BE2C (cell line): ENCODE measurements around the gene TBXT.

Experiments used
- DNase-seq: peaks from one replicate; pipeline ENCODE4 v3.0.0-alpha.2; 2020
- H3K27me3 ChIP-seq: fragments of 250-450 bp; sonication (Bioruptor Pico); 2 replicates; pipeline ENCODE4 v1.5.1; 2020; ENCODE audit warnings: mild to moderate bottlenecking
- H3K36me3 ChIP-seq: fragments of 250-450 bp; sonication (Bioruptor Pico); 2 replicates; pipeline ENCODE4 v1.5.1; 2020; ENCODE audit warnings: mild to moderate bottlenecking
- H3K4me1 ChIP-seq: fragments of 250-450 bp; sonication (Bioruptor Pico); 2 replicates; pipeline ENCODE4 v1.5.1; 2020
- H3K4me3 ChIP-seq: 2 replicates; pipeline ENCODE4 v1.5.1; 2011; ENCODE audit warnings: low read depth, low read length
- H3K9me3 ChIP-seq: fragments of 250-450 bp; sonication (Bioruptor Pico); 2 replicates; pipeline ENCODE4 v1.5.1; 2020
- TF ChIP-seq, protein P1 (sequence below): IDR thresholded peaks from 2 replicates; pipeline ENCODE4 v1.5.1; 2012; ENCODE audit warnings: mild to moderate bottlenecking, low read depth, low read length

Gene TBXT

DNA sequence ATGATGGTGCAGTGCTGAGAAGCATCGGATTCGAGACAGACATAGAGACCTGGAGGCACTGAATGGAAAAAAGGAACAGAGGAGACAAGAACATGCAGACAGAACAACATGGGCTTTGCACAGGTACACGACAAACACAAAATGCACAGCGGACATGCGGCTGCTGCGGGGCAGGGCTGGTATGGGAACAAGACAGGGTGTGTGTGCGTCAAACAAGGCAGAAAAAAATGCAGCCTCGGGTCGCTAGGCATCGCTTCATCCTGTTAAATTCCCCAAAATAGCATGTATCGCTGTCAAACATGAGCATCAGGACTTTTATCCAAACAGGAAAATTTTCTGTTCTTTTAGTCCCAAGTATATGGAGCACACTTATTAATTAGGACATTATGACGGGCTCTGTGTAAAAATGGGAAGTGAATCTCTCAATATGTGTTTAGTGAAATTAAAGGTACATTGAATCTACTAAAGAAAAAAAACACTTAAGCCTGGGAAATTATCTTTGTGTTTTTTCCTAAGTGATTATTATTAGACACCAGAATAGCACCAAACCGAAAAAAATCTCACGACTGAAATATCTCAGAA lies 36.1 kb upstream of the TBXT start:
- Histone ChIP-seq H3K9me3 (no peaks in the 10 kb centered on the region), H3K36me3 (no peaks in the 10 kb centered on the region), H3K4me3 (no peak overlapping the region), H3K4me1 (peaks cover 5% of the 10 kb centered on the region), H3K27me3 (no peaks in the 10 kb centered on the region)
- no peak for DNase-seq
- TF ChIP-seq, protein P1, sequence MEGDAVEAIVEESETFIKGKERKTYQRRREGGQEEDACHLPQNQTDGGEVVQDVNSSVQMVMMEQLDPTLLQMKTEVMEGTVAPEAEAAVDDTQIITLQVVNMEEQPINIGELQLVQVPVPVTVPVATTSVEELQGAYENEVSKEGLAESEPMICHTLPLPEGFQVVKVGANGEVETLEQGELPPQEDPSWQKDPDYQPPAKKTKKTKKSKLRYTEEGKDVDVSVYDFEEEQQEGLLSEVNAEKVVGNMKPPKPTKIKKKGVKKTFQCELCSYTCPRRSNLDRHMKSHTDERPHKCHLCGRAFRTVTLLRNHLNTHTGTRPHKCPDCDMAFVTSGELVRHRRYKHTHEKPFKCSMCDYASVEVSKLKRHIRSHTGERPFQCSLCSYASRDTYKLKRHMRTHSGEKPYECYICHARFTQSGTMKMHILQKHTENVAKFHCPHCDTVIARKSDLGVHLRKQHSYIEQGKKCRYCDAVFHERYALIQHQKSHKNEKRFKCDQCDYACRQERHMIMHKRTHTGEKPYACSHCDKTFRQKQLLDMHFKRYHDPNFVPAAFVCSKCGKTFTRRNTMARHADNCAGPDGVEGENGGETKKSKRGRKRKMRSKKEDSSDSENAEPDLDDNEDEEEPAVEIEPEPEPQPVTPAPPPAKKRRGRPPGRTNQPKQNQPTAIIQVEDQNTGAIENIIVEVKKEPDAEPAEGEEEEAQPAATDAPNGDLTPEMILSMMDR, result no peak

DNA sequence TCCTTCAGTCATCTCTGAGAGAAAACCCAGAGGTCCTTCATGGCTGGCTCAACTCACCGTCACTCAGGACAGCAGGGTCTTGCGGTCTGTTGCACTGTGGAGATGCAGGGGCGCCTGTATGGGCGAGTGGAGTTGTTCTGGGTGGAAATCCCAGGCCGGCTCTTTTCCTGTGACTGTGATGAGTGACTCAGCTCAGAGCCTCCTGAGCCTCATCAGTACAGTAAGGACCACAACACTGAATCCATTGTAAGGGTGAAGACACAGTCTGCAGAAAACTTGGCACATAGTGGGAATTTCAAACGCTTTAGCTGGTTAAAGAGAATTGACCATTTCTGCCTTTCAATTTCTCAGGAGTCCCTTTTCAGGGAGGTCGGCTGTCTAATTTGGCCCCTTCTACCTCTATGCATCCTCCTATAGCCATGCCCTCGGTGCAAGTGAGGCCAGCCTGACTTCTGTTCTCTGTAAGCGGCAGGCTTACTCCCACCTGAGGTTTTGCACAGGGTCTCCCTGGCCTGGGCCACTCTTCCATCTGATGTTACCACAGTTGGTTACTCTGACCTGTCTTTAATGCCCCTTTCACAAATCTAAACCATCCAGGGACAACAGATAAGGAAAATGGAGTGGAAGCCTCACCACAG lies 35.5 kb upstream of the TBXT start:
- no peak for DNase-seq
- H3K4me1 ChIP-seq, result peaks cover 5% of the 10 kb centered on the region
- H3K27me3 ChIP-seq, result no peaks in the 10 kb centered on the region
- no peaks in the 10 kb centered on the region for H3K36me3 ChIP-seq
- no peak overlapping the region for H3K4me3 ChIP-seq
- no peaks in the 10 kb centered on the region for H3K9me3 ChIP-seq
- TF ChIP-seq, protein P1, result no peak

DNA sequence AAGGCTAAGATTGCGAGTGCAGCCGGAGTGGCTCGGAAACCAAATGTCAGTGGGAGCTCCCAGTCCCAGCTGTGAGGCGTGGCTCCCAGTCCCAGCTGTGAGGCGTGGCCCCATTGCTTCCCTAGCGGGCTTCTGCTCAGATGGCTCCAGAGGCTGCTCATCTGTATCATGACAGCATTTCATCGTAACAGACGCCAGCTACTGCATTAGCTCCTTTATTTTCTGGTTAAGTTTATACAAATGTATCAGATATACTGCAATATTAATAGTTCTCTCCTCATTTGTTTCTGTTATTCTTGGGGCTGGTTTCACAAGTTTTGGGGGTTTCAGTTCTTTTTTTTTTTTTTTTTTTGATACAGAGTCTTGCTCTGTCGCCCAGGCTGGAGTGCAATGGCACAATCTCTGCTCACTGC lies 34.7 kb upstream of the TBXT start:
- Histone ChIP-seq H3K4me1 (peaks cover 5% of the 10 kb centered on the region), H3K36me3 (no peaks in the 10 kb centered on the region), H3K27me3 (no peaks in the 10 kb centered on the region), H3K9me3 (no peaks in the 10 kb centered on the region), H3K4me3 (no peak overlapping the region)
- TF ChIP-seq, protein P1, result no peak
- DNase-seq, result no peak

DNA sequence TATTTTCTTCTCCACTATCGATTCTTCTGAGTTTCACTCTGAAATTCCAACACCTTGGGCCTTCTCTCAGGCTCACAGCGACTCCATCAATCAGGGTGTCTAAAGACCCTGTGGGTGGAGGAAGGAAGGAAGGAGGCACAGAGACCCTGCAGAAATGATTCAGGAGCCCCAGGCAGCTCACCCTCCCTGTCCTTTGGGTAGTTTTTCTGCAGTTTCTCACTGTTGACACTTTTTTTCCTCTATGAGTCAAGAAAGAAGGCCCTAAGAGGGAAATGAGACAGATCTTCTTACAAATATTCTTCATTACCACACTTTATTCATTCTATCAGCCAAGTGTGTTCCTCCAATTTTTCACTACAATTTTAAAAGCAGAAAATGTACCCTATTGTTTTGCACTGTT lies 34.2 kb upstream of the TBXT start:
- Histone ChIP-seq H3K9me3 (no peaks in the 10 kb centered on the region), H3K4me1 (peaks cover under 1% of the 10 kb centered on the region), H3K4me3 (no peak overlapping the region), H3K27me3 (no peaks in the 10 kb centered on the region), H3K36me3 (no peaks in the 10 kb centered on the region)
- TF ChIP-seq, protein P1, result no peak
- DNase-seq, result no peak

DNA sequence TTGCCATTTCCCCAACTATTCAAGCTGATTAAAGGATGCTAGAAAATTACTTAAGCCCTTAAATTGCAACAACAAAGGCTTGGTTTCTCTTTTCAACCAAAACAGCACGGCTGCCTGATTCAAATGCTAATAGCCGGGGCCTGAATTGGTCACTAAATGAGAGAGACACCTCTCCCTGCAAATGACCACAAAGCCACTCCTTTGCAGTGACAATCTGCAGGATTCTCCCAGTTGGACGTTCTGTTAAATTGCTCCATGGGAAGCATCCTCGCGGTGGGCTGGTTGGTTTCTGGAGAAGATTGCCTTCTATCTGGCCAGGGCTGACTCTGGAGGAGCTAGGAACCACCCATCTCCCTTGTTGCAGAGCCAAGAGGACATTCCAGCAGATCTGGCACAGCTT lies 29.7 kb upstream of the TBXT start:
- TF ChIP-seq, protein P1, result no peak
- Histone ChIP-seq H3K4me3 (no peak overlapping the region), H3K4me1 (no peaks in the 10 kb centered on the region), H3K27me3 (no peaks in the 10 kb centered on the region), H3K36me3 (no peaks in the 10 kb centered on the region), H3K9me3 (no peaks in the 10 kb centered on the region)
- no peak for DNase-seq

DNA sequence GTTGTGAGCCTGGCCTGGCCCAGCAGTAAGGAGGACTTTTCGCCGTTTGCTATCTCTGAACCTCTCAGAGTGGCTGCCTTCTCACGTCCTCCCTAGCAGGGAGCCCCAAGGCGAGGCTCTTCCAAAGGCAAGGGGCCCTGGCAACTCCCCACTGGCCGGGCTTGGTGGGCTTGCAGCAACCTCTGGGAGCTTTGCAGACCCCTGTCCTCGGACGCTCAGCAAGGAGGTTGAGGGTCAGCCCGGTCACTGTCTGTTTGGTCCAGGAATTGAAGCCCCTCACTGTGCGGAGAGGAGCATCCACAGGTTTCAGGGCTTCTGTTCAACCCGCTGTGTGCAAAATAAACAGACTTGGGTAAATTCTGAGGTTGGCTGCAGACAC lies 28.2 kb upstream of the TBXT start:
- Histone ChIP-seq H3K27me3 (no peaks in the 10 kb centered on the region), H3K4me1 (no peaks in the 10 kb centered on the region), H3K36me3 (no peaks in the 10 kb centered on the region), H3K4me3 (no peak overlapping the region), H3K9me3 (no peaks in the 10 kb centered on the region)
- TF ChIP-seq, protein P1, result no peak
- DNase-seq, result no peak
